Gastroesophageal sphincter (tissue), 4 donors: ENCODE measurements around the gene IGSF23. TPM values are rescaled to one million over a fixed set of nuclear protein-coding genes. Genes with fewer than 3 reads are reported as not detected.

Source experiments
- ATAC-seq: fragments of 150-250 bp; one replicate; pipeline ENCODE4 v1.9.1; 2016; ENCODE audit warnings: mild to moderate bottlenecking, moderate library complexity
- H3K27ac ChIP-seq, 4 donors: fragments of 200-600 bp; sonication (generic) in 3 of 4; 1 replicate in 3 of 4; 2 replicates in 1 of 4; pipeline ENCODE4 v1.5.1; 2016 to 2019
- H3K27me3 ChIP-seq: fragments of 200-600 bp; sonication (generic); one replicate; pipeline ENCODE4 v1.5.1; 2019
- H3K36me3 ChIP-seq, 2 donors: fragments of 200-600 bp; sonication (generic); one replicate each; pipeline ENCODE4 v1.5.1; 2019; ENCODE audit warnings: control low read depth in 1 of 2
- H3K4me1 ChIP-seq, 3 donors: fragments of 200-600 bp; sonication (generic); 1 replicate in 2 of 3; 2 replicates in 1 of 3; pipeline ENCODE4 v1.5.1; 2016 to 2019; ENCODE audit warnings: control low read depth in 2 of 3
- H3K4me3 ChIP-seq, 2 donors: fragments of 200-600 bp; sonication (generic); one replicate each; pipeline ENCODE4 v1.5.1; 2019; ENCODE audit warnings: mild to moderate bottlenecking in 1 of 2, moderate library complexity in 1 of 2
- H3K9me3 ChIP-seq, 3 donors: fragments of 200-600 bp; sonication (generic); one replicate each; pipeline ENCODE4 v1.5.1; 2017 to 2019; ENCODE audit warnings: control low read depth in 2 of 3
- EP300 ChIP-seq: sonication (generic); formaldehyde crosslinking; IDR thresholded peaks from one replicate; pipeline ENCODE4 v1.6.1; 2017; ENCODE audit warnings: antibody characterized with exemption, mild to moderate bottlenecking
- POLR2A ChIP-seq, 2 donors: fragments of 450-650 bp; IDR thresholded peaks; one replicate each; pipeline ENCODE4 v1.6.1; 2017; ENCODE audit warnings: antibody characterized with exemption in 2 of 2, mild to moderate bottlenecking in 2 of 2, moderate library complexity in 1 of 2
- POLR2AphosphoS5 ChIP-seq: sonication (generic); formaldehyde crosslinking; IDR thresholded peaks from one replicate; pipeline ENCODE4 v1.6.1; 2017; ENCODE audit warnings: antibody characterized with exemption
- WGBS, 2 donors: methylation state at CpG; one replicate each; pipeline ENCODE4 v1.1.5; 2018; ENCODE audit warnings: low coverage in 1 of 2; 5-methylcytosine and 5-hydroxymethylcytosine counted together
- total RNA-seq, 4 donors: library from RNA; depleted of rRNA; stranded (reverse); fragments of >200 nt; gene quantifications; one replicate each; pipeline ENCODE4 v1.1.0, GENCODE V29; 2016
- TF ChIP-seq, protein P1 (sequence below), 4 experiments: fragments of 200-600 bp in 2 of 4; fragments of 450-650 bp in 2 of 4; sonication (generic) in 1 of 4; IDR thresholded peaks; one replicate each; pipeline ENCODE4 v1.5.1; 2017 to 2019; ENCODE audit warnings: antibody characterized with exemption in 4 of 4, mild to moderate bottlenecking in 2 of 4, moderate library complexity in 2 of 4

Gene IGSF23
- total RNA-seq, 4 donors from 2014 or later: not detected

DNA sequence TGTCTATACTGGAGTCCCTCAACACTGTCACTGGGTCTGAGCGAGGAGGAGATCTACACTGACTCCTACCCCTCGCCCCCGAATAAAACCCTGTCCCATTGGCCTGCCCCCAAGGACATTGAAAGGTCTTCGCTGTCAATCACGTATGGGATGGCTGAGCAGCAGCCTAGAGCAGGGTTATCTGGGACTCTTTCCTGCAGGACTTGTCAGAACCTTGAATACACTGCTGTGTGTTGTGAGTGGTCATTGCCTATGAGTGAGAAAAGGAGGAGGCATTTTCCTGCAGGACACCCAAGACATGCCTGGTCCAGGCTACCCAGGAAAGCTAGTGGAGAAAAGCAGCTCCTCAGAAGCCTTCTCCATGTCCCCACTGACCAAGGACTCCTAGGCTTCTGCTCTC is 40.0 kb downstream of the IGSF23 start:
- H3K27ac ChIP-seq: no peak overlapping the region
- peaks cover 0 to 19% (median 0%) of the 10 kb centered on the region in 3 donors for H3K4me1 ChIP-seq
- H3K4me3 ChIP-seq: no peak overlapping the region
- no peaks in the 10 kb centered on the region for H3K9me3 ChIP-seq
- peaks cover 0 to 97% of the 10 kb centered on the region in 2 donors for H3K36me3 ChIP-seq
- no peaks in the 10 kb centered on the region for H3K27me3 ChIP-seq
- 100% methylated on average over 1 to 5 of the region's 5 CpGs for WGBS, 2 donors
- no peak for ATAC-seq
- TF ChIP-seq EP300 (no peak), POLR2AphosphoS5 (no peak), POLR2A (IDR thresholded peaks at IDR 0.05) (no peak)
- TF ChIP-seq, protein P1, sequence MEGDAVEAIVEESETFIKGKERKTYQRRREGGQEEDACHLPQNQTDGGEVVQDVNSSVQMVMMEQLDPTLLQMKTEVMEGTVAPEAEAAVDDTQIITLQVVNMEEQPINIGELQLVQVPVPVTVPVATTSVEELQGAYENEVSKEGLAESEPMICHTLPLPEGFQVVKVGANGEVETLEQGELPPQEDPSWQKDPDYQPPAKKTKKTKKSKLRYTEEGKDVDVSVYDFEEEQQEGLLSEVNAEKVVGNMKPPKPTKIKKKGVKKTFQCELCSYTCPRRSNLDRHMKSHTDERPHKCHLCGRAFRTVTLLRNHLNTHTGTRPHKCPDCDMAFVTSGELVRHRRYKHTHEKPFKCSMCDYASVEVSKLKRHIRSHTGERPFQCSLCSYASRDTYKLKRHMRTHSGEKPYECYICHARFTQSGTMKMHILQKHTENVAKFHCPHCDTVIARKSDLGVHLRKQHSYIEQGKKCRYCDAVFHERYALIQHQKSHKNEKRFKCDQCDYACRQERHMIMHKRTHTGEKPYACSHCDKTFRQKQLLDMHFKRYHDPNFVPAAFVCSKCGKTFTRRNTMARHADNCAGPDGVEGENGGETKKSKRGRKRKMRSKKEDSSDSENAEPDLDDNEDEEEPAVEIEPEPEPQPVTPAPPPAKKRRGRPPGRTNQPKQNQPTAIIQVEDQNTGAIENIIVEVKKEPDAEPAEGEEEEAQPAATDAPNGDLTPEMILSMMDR (IDR thresholded peaks at IDR 0.05): no peak

DNA sequence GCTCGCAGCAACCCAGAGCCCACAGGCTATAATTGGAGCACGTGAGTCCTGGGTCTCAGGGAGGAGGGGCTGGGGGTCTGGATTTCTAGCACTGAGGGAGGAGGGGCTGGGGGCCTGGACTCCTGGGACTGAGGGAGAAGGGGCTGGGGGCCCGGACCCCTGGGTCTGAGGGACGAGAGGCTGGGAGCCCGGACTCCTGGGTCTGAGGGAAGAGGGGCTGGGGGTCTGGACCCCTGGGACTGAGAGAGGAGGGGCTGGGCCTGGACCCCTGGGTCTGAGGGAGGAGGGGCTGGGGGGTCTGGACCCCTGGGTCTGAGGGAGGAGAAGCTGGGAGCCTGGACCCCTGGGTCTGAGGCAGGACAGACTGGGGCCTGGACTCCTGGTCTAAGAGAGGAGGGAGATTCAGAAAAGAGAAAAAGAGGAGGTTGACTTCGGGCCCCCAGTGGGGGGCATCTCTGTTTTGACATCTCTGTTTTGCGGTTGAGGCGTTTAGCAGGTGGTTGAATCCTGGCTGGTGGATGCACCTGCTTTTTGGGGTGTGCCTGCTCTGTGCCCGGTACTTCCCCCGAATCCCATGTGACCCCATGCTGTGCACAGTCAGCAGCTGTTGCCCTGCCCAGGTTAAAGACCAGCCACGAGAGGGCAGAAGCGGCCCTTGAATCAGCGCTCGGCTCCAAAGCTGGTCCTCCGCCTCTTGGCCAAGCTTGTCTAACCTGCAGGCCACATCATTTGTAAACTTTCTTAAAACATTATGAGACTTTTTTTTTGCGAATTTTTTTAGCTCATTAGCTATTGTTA is 40.8 kb downstream of the IGSF23 start:
- Histone ChIP-seq H3K9me3 (no peaks in the 10 kb centered on the region), H3K36me3 (peaks cover 0 to 97% of the 10 kb centered on the region in 2 donors), H3K27ac (no peak overlapping the region), H3K4me3 (no peak overlapping the region), H3K4me1 (peaks cover 0 to 11% (median 0%) of the 10 kb centered on the region in 3 donors), H3K27me3 (no peaks in the 10 kb centered on the region)
- 41% methylated on average over 8 of the region's 16 CpGs; no CpG with 5 or more reads in 1 of the 2 donors for WGBS, 2 donors
- TF ChIP-seq POLR2AphosphoS5 (no peak), POLR2A (IDR thresholded peaks at IDR 0.05) (no peak), EP300 (no peak)
- TF ChIP-seq, protein P1 (IDR thresholded peaks at IDR 0.05): peak in 3 of 4 experiments; percentile 38 to 69 (median 60)
- ATAC-seq: no peak

DNA sequence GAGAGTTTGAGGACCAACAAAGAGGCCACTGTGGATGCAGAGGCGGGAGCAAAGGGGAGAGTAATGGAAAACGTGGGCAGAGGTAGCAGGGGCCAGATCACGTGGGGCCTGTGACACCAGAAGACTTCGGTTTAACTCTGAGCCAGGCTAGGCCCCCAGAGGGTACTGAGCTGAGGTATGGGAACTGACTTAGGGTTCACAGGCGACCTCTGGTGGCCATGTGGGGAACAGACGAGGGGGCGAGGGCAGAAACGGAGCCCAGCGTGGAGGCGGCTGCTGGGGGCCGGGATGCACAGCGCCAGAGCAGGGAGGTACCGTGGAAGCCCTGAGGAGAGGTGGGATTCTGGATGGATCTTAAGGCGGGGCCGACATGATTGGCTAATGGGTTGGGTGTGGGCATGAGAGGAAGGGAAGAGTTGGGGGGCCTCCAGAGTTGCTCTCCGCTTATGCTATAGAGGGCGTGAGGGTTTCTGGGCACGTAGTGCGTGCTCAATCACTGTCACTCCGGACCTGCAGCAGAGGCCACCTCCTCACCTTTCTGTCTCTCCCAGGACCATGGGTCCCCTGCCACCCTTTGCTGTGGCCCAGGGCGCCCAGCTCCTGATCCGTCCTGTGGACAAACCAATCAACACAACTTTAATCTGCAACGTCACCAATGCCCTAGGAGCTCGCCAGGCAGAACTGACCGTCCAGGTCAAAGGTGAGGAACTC is 44.0 kb downstream of the IGSF23 start:
- no peaks in the 10 kb centered on the region for H3K9me3 ChIP-seq
- peaks cover 0 to 97% of the 10 kb centered on the region in 2 donors for H3K36me3 ChIP-seq
- no peak overlapping the region for H3K4me3 ChIP-seq
- H3K27me3 ChIP-seq: no peaks in the 10 kb centered on the region
- H3K4me1 ChIP-seq: peaks cover 0 to 11% (median 0%) of the 10 kb centered on the region in 3 donors
- no peak for TF ChIP-seq POLR2AphosphoS5
- TF ChIP-seq, protein P1 (IDR thresholded peaks at IDR 0.05): peak in 3 of 4 experiments; percentile 77 to 95 (median 78)
- H3K27ac ChIP-seq: no peak overlapping the region
- ATAC-seq: peak; percentile 29
- WGBS, 2 donors: 10 to 46% methylated on average over 2 to 15 of the region's 25 CpGs

DNA sequence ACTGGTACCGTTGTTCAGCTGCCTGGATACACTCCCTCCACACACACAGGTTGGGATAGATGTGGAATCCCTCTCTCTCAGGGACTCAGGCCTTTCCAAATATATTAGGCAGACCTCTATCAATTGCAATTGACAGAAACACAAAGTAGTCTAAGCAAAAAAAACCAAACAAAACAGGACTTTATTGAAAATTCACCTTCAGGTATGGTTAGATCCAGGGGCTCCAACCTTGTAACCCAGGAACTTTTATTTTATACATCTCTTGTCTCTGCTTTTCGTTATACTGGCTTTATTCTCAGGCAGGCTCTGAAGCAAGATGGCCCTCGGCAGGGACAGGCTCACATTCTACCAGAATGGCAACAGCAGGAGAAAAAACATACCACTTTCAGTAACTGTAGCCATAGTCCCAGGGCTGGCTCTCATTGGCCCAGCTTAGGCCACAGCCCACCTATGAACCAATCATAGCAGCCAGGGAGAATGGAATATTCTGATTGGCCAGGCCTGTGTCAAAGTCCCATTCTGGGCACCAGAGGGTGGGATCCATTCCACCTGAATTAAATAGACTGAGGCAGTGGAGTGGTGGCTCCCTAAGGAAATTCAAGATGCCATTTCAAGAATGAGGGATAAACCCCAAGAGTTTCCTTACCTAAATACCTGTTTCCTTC is 44.8 kb downstream of the IGSF23 start:
- Histone ChIP-seq H3K4me1 (peaks cover 0 to 11% (median 0%) of the 10 kb centered on the region in 3 donors), H3K36me3 (peaks cover 0 to 97% of the 10 kb centered on the region in 2 donors), H3K4me3 (no peak overlapping the region), H3K27ac (no peak overlapping the region), H3K9me3 (no peaks in the 10 kb centered on the region), H3K27me3 (no peaks in the 10 kb centered on the region)
- ATAC-seq: no peak
- TF ChIP-seq POLR2AphosphoS5 (no peak), POLR2A (IDR thresholded peaks at IDR 0.05) (no peak), EP300 (no peak)
- TF ChIP-seq, protein P1 (IDR thresholded peaks at IDR 0.05): no peak
- WGBS, 2 donors: 84 to 92% methylated on average over 2 to 3 of the region's 3 CpGs
